ENCODE data around the gene TSPAN19. TPM values are rescaled to one million over a fixed set of nuclear protein-coding genes. Genes with fewer than 3 reads are reported as not detected.

Gene TSPAN19
- total RNA-seq, 6 experiments from 2014 or later, result not detected

DNA sequence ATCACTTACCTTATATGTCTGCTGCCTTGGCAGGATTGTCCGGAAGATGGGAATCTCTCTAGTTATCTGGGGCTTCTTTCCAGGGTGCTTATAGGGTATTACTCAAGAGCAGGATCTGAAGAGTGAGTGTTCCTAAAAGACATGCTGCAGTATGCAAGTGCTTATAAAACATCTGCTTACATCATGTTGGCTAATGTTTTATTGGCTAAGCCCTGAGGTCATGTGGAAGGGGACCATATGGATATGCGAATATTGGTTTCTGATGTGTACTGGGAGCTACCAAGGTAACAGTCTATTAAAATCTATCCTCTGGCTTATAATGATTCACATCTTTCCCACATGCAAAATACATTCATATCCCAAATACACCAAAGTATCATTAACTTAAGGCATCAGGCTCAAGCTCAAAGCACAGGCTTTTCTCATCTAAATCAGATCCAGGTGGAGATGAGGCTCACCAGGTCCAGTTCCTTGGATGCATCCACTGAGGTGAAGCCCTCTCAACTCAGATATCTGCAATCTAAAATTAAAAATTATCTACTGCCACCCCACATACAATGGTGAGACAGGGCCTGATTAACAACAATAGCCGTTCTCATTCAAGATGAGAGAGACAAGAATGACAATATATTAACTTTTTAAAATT, 29.9 kb upstream of the TSPAN19 start:
- DNase-seq, result no peak
- Histone ChIP-seq H3K4me1 (no peaks in the 10 kb centered on the region), H3K27ac (no peak overlapping the region), H3K36me3 (no peaks in the 10 kb centered on the region), H3K4me3 (no peak overlapping the region), H3K27me3 (peaks cover 0 to 8% of the 10 kb centered on the region in 2 donors), H3K9me3 (no peaks in the 10 kb centered on the region)
- intact Hi-C loops (cut with DNase I), result no loop called here
- WGBS (ENCODE audit: insufficient coverage, low coverage, low lambda C conversion rate, missing lambda C conversion rate), result 65% methylated on average over 3 of the region's 3 CpGs
- TF ChIP-seq, protein P1, sequence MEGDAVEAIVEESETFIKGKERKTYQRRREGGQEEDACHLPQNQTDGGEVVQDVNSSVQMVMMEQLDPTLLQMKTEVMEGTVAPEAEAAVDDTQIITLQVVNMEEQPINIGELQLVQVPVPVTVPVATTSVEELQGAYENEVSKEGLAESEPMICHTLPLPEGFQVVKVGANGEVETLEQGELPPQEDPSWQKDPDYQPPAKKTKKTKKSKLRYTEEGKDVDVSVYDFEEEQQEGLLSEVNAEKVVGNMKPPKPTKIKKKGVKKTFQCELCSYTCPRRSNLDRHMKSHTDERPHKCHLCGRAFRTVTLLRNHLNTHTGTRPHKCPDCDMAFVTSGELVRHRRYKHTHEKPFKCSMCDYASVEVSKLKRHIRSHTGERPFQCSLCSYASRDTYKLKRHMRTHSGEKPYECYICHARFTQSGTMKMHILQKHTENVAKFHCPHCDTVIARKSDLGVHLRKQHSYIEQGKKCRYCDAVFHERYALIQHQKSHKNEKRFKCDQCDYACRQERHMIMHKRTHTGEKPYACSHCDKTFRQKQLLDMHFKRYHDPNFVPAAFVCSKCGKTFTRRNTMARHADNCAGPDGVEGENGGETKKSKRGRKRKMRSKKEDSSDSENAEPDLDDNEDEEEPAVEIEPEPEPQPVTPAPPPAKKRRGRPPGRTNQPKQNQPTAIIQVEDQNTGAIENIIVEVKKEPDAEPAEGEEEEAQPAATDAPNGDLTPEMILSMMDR (IDR thresholded peaks at IDR 0.05), result no peak
- no peak for TF ChIP-seq POLR2A (IDR thresholded peaks at IDR 0.05)
- no peak for ATAC-seq

DNA sequence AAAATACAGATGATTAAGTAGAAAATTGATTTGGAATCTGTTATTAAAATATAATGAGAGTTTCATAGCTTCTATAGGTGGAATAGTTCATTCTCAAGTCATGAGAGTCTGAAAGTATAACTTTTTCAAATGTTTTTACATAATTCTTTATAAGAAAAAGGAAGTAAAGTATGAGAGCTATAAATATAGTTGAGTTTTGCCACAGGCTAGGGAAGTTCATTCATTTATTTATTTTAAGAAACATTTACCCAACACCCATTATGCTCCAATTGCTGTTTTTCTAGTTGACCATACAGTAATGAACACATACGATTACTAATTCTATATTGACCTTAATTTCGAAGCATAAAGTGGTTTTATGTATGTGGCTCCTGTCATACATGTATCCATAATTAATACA, 24.8 kb upstream of the TSPAN19 start:
- intact Hi-C loops (cut with DNase I), result no loop called here
- no peak for ATAC-seq
- no peak overlapping the region for H3K4me3 ChIP-seq
- H3K36me3 ChIP-seq, result no peaks in the 10 kb centered on the region
- H3K27ac ChIP-seq, result no peak overlapping the region
- H3K9me3 ChIP-seq, result no peaks in the 10 kb centered on the region
- WGBS (ENCODE audit: insufficient coverage, low coverage, low lambda C conversion rate, missing lambda C conversion rate), result 29% methylated on average over 2 of the region's 2 CpGs
- DNase-seq, result no peak
- H3K27me3 ChIP-seq, result peaks cover 0 to 8% of the 10 kb centered on the region in 2 donors
- TF ChIP-seq, protein P1 (IDR thresholded peaks at IDR 0.05), result no peak
- no peak for TF ChIP-seq POLR2A (IDR thresholded peaks at IDR 0.05)
- no peaks in the 10 kb centered on the region for H3K4me1 ChIP-seq

DNA sequence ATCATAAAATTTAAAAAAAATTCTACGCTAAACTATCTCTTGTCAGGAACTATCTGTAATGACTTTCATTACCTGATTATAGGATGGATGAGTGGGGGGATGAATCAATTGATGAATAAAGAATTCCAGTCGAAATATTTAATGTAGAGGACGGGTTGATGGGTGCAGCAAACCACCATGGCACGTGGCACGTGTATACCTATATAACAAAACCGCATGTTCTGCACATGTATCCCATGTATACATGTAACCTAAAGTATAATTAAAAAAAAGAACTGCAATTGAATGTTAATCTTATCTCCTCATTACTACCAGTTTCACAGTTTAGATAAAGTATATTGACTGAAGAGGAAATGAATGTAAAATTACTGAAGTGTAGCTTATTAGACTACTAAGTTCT, 23.5 kb upstream of the TSPAN19 start:
- Histone ChIP-seq H3K4me3 (no peak overlapping the region), H3K27me3 (peaks cover 0 to 8% of the 10 kb centered on the region in 2 donors), H3K9me3 (no peaks in the 10 kb centered on the region), H3K36me3 (no peaks in the 10 kb centered on the region), H3K4me1 (no peaks in the 10 kb centered on the region), H3K27ac (no peak overlapping the region)
- ATAC-seq, result no peak
- DNase-seq, result no peak
- intact Hi-C loops (cut with DNase I), result no loop called here
- no peak for TF ChIP-seq POLR2A (IDR thresholded peaks at IDR 0.05)
- TF ChIP-seq, protein P1 (IDR thresholded peaks at IDR 0.05), result no peak
- WGBS (ENCODE audit: insufficient coverage, low coverage, low lambda C conversion rate, missing lambda C conversion rate), result 33% methylated on average over 6 of the region's 6 CpGs

DNA sequence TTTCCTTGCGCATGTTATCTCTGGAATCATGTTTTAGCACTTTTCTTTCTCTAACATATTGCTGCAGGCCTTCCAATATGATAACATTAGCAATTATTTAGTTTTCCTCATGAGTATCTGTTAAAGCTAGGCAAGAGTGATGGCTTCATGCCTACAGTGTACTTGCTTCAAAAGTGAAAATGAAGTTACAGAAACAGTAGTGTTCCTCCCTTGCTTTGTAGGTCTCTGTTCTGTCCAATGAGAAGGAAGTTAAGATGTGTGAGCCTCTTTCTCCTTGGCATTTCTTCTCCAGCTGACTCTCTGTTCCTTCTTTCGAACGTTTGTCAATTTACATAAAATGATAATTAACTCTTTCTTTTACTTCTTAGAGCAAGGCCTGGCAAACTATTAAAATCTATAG, 22.3 kb upstream of the TSPAN19 start:
- WGBS (ENCODE audit: insufficient coverage, low coverage, low lambda C conversion rate, missing lambda C conversion rate), result 34% methylated on average over 3 of the region's 3 CpGs

More for the DNA sequence above, 22.3 kb upstream of the TSPAN19 start:
- Histone ChIP-seq H3K4me3 (no peak overlapping the region), H3K4me1 (no peaks in the 10 kb centered on the region), H3K27ac (no peak overlapping the region), H3K36me3 (no peaks in the 10 kb centered on the region), H3K9me3 (no peaks in the 10 kb centered on the region), H3K27me3 (peaks cover 0 to 4% of the 10 kb centered on the region in 2 donors)
- DNase-seq (no peak), ATAC-seq (no peak)
- no peak for TF ChIP-seq POLR2A (IDR thresholded peaks at IDR 0.05)
- TF ChIP-seq, protein P1 (IDR thresholded peaks at IDR 0.05), result no peak
- intact Hi-C loops (cut with DNase I), result no loop called here

All from right lobe of liver (tissue), 6 donors.